ENCODE measurements around the gene CFAP107. TPM values are rescaled to one million over a fixed set of nuclear protein-coding genes. Genes with fewer than 3 reads are reported as not detected.
"Not testable (repeated sequence)": the region's sequence is repeated elsewhere in the genome, so short reads cannot be mapped to it uniquely, and the experiment has no call there.

The CFAP107 gene
- total and polyA plus RNA-seq, 2 of the 4 experiments (the other 2 are of a cell fraction): not detected

DNA sequence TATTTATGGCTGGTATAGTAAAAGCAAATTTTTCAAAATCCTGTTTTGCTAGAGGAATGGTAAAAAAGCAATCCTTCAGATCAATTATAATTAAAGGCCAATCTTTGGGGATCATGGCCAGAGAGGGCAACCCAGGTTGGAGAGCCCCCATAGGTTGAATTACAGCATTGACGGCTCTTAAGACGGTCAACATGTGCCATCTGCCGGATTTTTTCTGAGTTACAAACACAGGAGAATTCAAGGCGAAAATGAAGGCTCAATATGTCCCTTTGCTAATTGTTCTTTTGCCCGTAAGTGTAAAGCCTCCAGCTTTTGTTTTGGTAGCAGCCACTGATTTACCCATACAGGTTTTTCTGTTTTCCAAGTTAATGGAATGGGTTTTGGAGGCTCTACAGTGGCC lies 35.5 kb downstream of the CFAP107 start:
- H2AFZ ChIP-seq (replicated peaks; ENCODE audit: low read length, poor library complexity); H3K27me3 ChIP-seq (ENCODE audit: control insufficient read depth, insufficient read depth, low read length); dilution Hi-C loops (cut with HindIII; ENCODE audit: low sequenced_read_pairs, unreplicated experiment); intact Hi-C loops (cut with micrococcal nuclease); H2BK120ac ChIP-seq (ENCODE audit: low read depth, low read length); H2BK15ac ChIP-seq (ENCODE audit: low read depth, low read length); DNase-seq; H2AK5ac ChIP-seq (ENCODE audit: low read depth, low read length); CTCF ChIA-PET; H3K14ac ChIP-seq (replicated peaks; ENCODE audit: low read depth, low read length); H3K9ac ChIP-seq (ENCODE audit: low read depth, low read length); H3K36me3 ChIP-seq (ENCODE audit: control insufficient read depth, insufficient read depth, low read length); H2AK9ac ChIP-seq (replicated peaks; ENCODE audit: low read depth, low read length, poor library complexity); H3K56ac ChIP-seq (ENCODE audit: extremely low read depth, insufficient read depth, low read length); H3K18ac ChIP-seq (ENCODE audit: low read depth, low read length); H4K5ac ChIP-seq (ENCODE audit: low read depth, low read length); H3K4ac ChIP-seq (ENCODE audit: low read depth, low read length); POLR2A ChIA-PET (ENCODE audit: unreplicated experiment); BruUV-seq (replicated peaks); H3K4me1 ChIP-seq (ENCODE audit: control insufficient read depth, insufficient read depth, low read length); H3K4me2 ChIP-seq (ENCODE audit: low read depth, low read length); H3K4me3 ChIP-seq (ENCODE audit: insufficient read depth, low read depth, low read length); H3K79me1 ChIP-seq (ENCODE audit: low read depth in 1 of 2, low read length in 2 of 2); in situ Hi-C loops (cut with MboI; ENCODE audit: low sequenced_read_pairs); H4K20me1 ChIP-seq (ENCODE audit: insufficient read depth, low read length); H3K9me1 ChIP-seq (ENCODE audit: insufficient read depth, low read length); H3K27ac ChIP-seq (ENCODE audit: insufficient read depth, low read length); H4K8ac ChIP-seq (ENCODE audit: low read depth in 2 of 2, low read length in 2 of 2); H2BK20ac ChIP-seq (ENCODE audit: low read depth, low read length); ATAC-seq (ENCODE audit: low read depth); H3K23ac ChIP-seq (ENCODE audit: low read depth, low read length); H2BK5ac ChIP-seq (ENCODE audit: low read depth, low read length, poor library complexity, severe bottlenecking); H4K91ac ChIP-seq (ENCODE audit: insufficient read depth, low read depth, low read length): not testable (repeated sequence)
- no CpG with 5 or more reads among the region's 5 CpGs for WGBS, 2 experiments (ENCODE audit: extremely low coverage in 2 of 2, insufficient read length in 1 of 2)
- H3K9me3 ChIP-seq (ENCODE audit: control insufficient read depth, insufficient read depth, low read length): peaks cover 12% of the 10 kb centered on the region; the same call in 1 of the 2 replicates

- H3K27ac ChIP-seq (ENCODE audit: insufficient read depth, low read length); H3K9me3 ChIP-seq (ENCODE audit: control insufficient read depth, insufficient read depth, low read length); POLR2A ChIA-PET (ENCODE audit: unreplicated experiment); H4K5ac ChIP-seq (ENCODE audit: low read depth, low read length); H3K14ac ChIP-seq (replicated peaks; ENCODE audit: low read depth, low read length); H3K27me3 ChIP-seq (ENCODE audit: control insufficient read depth, insufficient read depth, low read length); BruUV-seq (replicated peaks); intact Hi-C loops (cut with micrococcal nuclease); H4K20me1 ChIP-seq (ENCODE audit: insufficient read depth, low read length); dilution Hi-C loops (cut with HindIII; ENCODE audit: low sequenced_read_pairs, unreplicated experiment); DNase-seq; H2AK9ac ChIP-seq (replicated peaks; ENCODE audit: low read depth, low read length, poor library complexity); H2AFZ ChIP-seq (replicated peaks; ENCODE audit: low read length, poor library complexity); ATAC-seq (ENCODE audit: low read depth); H3K56ac ChIP-seq (ENCODE audit: extremely low read depth, insufficient read depth, low read length); H2BK120ac ChIP-seq (ENCODE audit: low read depth, low read length); in situ Hi-C loops (cut with MboI; ENCODE audit: low sequenced_read_pairs); H3K4me3 ChIP-seq (ENCODE audit: insufficient read depth, low read depth, low read length); H3K23ac ChIP-seq (ENCODE audit: low read depth, low read length); H2BK15ac ChIP-seq (ENCODE audit: low read depth, low read length); H3K9me1 ChIP-seq (ENCODE audit: insufficient read depth, low read length); H3K4me2 ChIP-seq (ENCODE audit: low read depth, low read length); H4K91ac ChIP-seq (ENCODE audit: insufficient read depth, low read depth, low read length); H2AK5ac ChIP-seq (ENCODE audit: low read depth, low read length); H3K9ac ChIP-seq (ENCODE audit: low read depth, low read length); H2BK20ac ChIP-seq (ENCODE audit: low read depth, low read length); H3K18ac ChIP-seq (ENCODE audit: low read depth, low read length); CTCF ChIA-PET; H2BK5ac ChIP-seq (ENCODE audit: low read depth, low read length, poor library complexity, severe bottlenecking); H4K8ac ChIP-seq (ENCODE audit: low read depth in 2 of 2, low read length in 2 of 2); H3K4ac ChIP-seq (ENCODE audit: low read depth, low read length); H3K36me3 ChIP-seq (ENCODE audit: control insufficient read depth, insufficient read depth, low read length); H3K4me1 ChIP-seq (ENCODE audit: control insufficient read depth, insufficient read depth, low read length); H3K79me1 ChIP-seq (ENCODE audit: low read depth in 1 of 2, low read length in 2 of 2): not testable (repeated sequence)
- no CpG with 5 or more reads among the region's 7 CpGs for WGBS, 2 experiments (ENCODE audit: extremely low coverage in 2 of 2, insufficient read length in 1 of 2)
These were observed 37.8 kb downstream of the CFAP107 start for GRCh38 chr1:12783783-12784182.

All from IMR-90 (cell line).